Type B pancreatic cell (in vitro differentiated cells): ENCODE data around the gene TRIM47. TPM values are rescaled to one million over a fixed set of nuclear protein-coding genes. Genes with fewer than 3 reads are reported as not detected.

ENCODE experiments used
- DNase-seq: peaks from one replicate; pipeline ENCODE4 v3.0.0; 2021; ENCODE audit warnings: mixed read lengths; ENCODE audit not compliant: unreplicated experiment; ENCODE audit errors: extremely low spot score
- H3K27ac Mint-ChIP-seq: 2 replicates; pipeline ENCODE4 v1.8.0; 2021; ENCODE audit warnings: mild to moderate bottlenecking, mixed read lengths
- H3K27me3 Mint-ChIP-seq: 2 replicates; pipeline ENCODE4 v1.8.0; 2021; ENCODE audit warnings: mixed read lengths
- H3K36me3 Mint-ChIP-seq: 2 replicates; pipeline ENCODE4 v1.8.0; 2021; ENCODE audit warnings: mixed read lengths
- H3K4me1 Mint-ChIP-seq: one replicate; pipeline ENCODE4 v1.8.0; 2021; ENCODE audit warnings: mixed read lengths; ENCODE audit not compliant: unreplicated experiment
- H3K4me3 Mint-ChIP-seq: 2 replicates; pipeline ENCODE4 v1.8.0; 2021; ENCODE audit warnings: mild to moderate bottlenecking, mixed read lengths
- H3K9me3 Mint-ChIP-seq: 2 replicates; pipeline ENCODE4 v1.8.0; 2021; ENCODE audit warnings: mixed read lengths
- total RNA-seq: library from RNA; stranded (reverse); gene quantifications from 2 replicates; pipeline ENCODE4 v1.2.1, GENCODE V29; 2021; ENCODE audit warnings: low replicate concordance
- TF ChIP-seq, protein P1 (sequence below): fragments of 200-600 bp; sonication (generic); conservative IDR thresholded peaks from 2 replicates; pipeline ENCODE4 v1.5.0; 2021; ENCODE audit warnings: antibody characterized with exemption, mild to moderate bottlenecking

TRIM47 gene
- total RNA-seq, 1 donor from 2014 or later: 3.1 TPM

- no peaks in the 10 kb centered on the region for H3K36me3 Mint-ChIP-seq
- H3K4me3 Mint-ChIP-seq: peak within 1 kb of the TSS; percentile 94
- H3K27me3 Mint-ChIP-seq: no peaks in the 10 kb centered on the region
- peaks cover 3% of the 10 kb centered on the region for H3K4me1 Mint-ChIP-seq
- DNase-seq: peak; percentile 98
- no peaks in the 10 kb centered on the region for H3K9me3 Mint-ChIP-seq
- TF ChIP-seq, protein P1, sequence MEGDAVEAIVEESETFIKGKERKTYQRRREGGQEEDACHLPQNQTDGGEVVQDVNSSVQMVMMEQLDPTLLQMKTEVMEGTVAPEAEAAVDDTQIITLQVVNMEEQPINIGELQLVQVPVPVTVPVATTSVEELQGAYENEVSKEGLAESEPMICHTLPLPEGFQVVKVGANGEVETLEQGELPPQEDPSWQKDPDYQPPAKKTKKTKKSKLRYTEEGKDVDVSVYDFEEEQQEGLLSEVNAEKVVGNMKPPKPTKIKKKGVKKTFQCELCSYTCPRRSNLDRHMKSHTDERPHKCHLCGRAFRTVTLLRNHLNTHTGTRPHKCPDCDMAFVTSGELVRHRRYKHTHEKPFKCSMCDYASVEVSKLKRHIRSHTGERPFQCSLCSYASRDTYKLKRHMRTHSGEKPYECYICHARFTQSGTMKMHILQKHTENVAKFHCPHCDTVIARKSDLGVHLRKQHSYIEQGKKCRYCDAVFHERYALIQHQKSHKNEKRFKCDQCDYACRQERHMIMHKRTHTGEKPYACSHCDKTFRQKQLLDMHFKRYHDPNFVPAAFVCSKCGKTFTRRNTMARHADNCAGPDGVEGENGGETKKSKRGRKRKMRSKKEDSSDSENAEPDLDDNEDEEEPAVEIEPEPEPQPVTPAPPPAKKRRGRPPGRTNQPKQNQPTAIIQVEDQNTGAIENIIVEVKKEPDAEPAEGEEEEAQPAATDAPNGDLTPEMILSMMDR: peak; percentile 100
- peak within 1 kb of the TSS; percentile 92 for H3K27ac Mint-ChIP-seq
Observed at GRCh38 chr17:75904749-75905521, 26.6 kb upstream of the TRIM47 start, which contains the start of gene MRPL38. Gene MRPL38 (minus strand): TSS chr17:75904884. CDS start chr17:75904875, 9 bp downstream.

DNA sequence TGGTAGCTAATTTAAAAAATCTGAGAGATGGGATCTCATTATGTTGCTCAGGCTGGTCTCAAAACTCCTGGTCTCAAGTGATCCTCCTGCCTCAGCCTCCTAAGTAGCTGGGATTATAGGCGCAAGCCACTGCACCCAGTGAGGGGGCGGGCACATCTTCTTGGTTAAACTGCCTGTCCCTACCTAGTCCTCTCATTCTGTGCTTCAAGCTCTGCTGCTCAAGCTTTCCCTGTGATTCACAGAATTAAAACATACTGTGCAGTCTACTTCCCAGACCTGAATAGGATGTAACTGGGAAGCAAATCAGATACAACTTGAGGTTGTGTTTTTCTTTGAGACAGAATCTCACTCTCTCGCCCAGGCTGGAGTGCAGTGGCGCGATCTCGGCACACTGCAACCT is 24.0 kb upstream of the TRIM47 start:
- TF ChIP-seq, protein P1: no peak
- H3K27me3 Mint-ChIP-seq: no peaks in the 10 kb centered on the region
- no peak overlapping the region for H3K27ac Mint-ChIP-seq
- H3K36me3 Mint-ChIP-seq: no peaks in the 10 kb centered on the region
- H3K9me3 Mint-ChIP-seq: no peaks in the 10 kb centered on the region
- no peak overlapping the region for H3K4me3 Mint-ChIP-seq
- no peak for DNase-seq
- peaks cover 3% of the 10 kb centered on the region for H3K4me1 Mint-ChIP-seq

DNA sequence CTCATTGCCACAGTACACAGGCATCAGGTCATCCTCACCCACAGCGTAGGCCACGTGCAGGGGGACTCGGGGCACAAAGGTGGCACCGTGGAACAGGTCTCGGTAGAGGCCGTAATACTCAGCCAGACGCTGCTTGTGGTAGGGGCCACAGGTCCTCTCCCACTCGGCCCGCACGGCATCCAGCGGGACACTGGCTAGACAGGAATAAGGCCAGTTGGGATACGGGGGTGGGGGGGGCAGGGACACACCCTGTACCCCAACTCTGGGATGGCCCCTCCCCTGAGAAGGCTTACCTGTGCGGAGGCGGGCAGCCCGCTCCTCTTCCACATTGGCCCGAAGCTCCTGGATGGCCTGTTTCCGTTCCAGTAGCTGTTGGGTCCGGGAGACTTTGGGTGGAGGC is 23.3 kb upstream of the TRIM47 start:
- H3K9me3 Mint-ChIP-seq: no peaks in the 10 kb centered on the region
- H3K36me3 Mint-ChIP-seq: no peaks in the 10 kb centered on the region
- H3K4me1 Mint-ChIP-seq: peaks cover 5% of the 10 kb centered on the region
- H3K27me3 Mint-ChIP-seq: no peaks in the 10 kb centered on the region
- H3K4me3 Mint-ChIP-seq: no peak overlapping the region
- peak; percentile 61 for DNase-seq
- no peak overlapping the region for H3K27ac Mint-ChIP-seq
- TF ChIP-seq, protein P1: no peak

GRCh38 chr17:75900691-75901533 is 22.5 kb upstream of the TRIM47 start:
- no peak for DNase-seq

DNA sequence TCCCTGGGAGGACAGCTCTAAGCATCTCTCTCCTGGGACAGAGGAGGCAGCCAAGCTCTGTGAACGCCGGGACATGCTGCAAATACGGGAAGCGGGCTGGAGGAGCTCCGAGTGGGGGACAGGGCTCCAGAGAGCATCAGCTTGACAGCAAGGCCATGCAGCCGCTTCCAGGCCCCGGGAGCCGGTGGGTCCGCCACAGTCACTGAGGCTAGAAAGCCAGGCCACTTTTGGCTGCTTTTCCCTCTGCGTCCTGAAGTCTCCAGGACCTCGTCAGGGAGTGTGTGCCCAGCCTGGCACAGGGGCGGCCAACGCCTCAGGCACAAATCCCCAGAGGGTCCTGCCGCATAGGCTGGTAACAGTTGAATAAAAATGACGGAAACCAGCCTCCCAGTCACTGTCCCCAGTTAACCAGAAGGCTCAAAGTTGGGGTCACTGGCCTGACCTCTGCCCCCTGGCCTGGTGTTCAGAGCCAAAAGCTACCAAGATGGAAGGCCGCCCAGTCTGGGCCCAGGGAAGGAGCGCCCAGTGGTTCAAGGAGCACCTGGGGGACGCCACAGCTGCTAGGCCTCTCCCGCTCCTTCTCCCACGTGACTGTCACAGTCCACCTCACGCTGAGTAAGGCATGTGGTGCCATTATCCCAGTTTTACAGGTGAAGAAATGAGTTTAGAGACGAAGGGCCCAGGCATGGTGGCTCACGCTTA is 21.5 kb upstream of the TRIM47 start:
- H3K4me1 Mint-ChIP-seq: peaks cover 14% of the 10 kb centered on the region
- no peaks in the 10 kb centered on the region for H3K9me3 Mint-ChIP-seq
- H3K27me3 Mint-ChIP-seq: no peaks in the 10 kb centered on the region
- TF ChIP-seq, protein P1: no peak
- H3K36me3 Mint-ChIP-seq: peaks cover 4% of the 10 kb centered on the region
- peak; percentile 64 for DNase-seq
- H3K27ac Mint-ChIP-seq: no peak overlapping the region
- no peak overlapping the region for H3K4me3 Mint-ChIP-seq

More at GRCh38 chr17:75900691-75901533, 22.5 kb upstream of the TRIM47 start:
- no peaks in the 10 kb centered on the region for H3K36me3 Mint-ChIP-seq
- H3K27ac Mint-ChIP-seq: no peak overlapping the region
- H3K27me3 Mint-ChIP-seq: no peaks in the 10 kb centered on the region
- H3K4me1 Mint-ChIP-seq: peaks cover 5% of the 10 kb centered on the region
- H3K9me3 Mint-ChIP-seq: no peaks in the 10 kb centered on the region
- TF ChIP-seq, protein P1: no peak
- H3K4me3 Mint-ChIP-seq: no peak overlapping the region
